UCSD-AML1 (cell line): ENCODE results near the gene CCDC196.
"Not testable (repeated sequence)": the region's sequence is repeated elsewhere in the genome, so short reads cannot be mapped to it uniquely, and the experiment has no call there.

ENCODE experiments used
- DNase-seq: peaks from one replicate; lab custom pipeline; 2025; ENCODE audit not compliant: unreplicated experiment; lab: John Stamatoyannopoulos, UW

CCDC196 gene

GRCh38 chr14:66495218-66496098, 9.3 kb downstream of the CCDC196 start:
- no peak for DNase-seq

- no peak for DNase-seq
Measured at GRCh38 chr14:66496188-66496807, 10.1 kb downstream of the CCDC196 start.

- no peak for DNase-seq
Measured at GRCh38 chr14:66496911-66497310, 10.7 kb downstream of the CCDC196 start.

GRCh38 chr14:66498311-66498710, 12.1 kb downstream of the CCDC196 start:
- no peak for DNase-seq

GRCh38 chr14:66501592-66501991, 15.4 kb downstream of the CCDC196 start:
- DNase-seq: no peak

- DNase-seq: not testable (repeated sequence)
Measured at GRCh38 chr14:66502836-66503235, 16.7 kb downstream of the CCDC196 start.

GRCh38 chr14:66503532-66503931, 17.4 kb downstream of the CCDC196 start:
- no peak for DNase-seq

- DNase-seq: no peak
Measured at GRCh38 chr14:66507181-66507721, 21.1 kb downstream of the CCDC196 start.

- DNase-seq: peak; percentile 75
Measured at GRCh38 chr14:66507722-66508546, 21.8 kb downstream of the CCDC196 start, which contains the start of gene GPHN. Gene GPHN (plus strand): TSS chr14:66508147.

- no peak for DNase-seq
Measured at GRCh38 chr14:66508547-66508845, 22.3 kb downstream of the CCDC196 start.

- DNase-seq: no peak
Measured at GRCh38 chr14:66508846-66509621, 22.9 kb downstream of the CCDC196 start.

GRCh38 chr14:66509874-66510273, 23.7 kb downstream of the CCDC196 start:
- no peak for DNase-seq

- DNase-seq: no peak
Measured at GRCh38 chr14:66511849-66512248, 25.7 kb downstream of the CCDC196 start.

GRCh38 chr14:66514213-66514612, 28.0 kb downstream of the CCDC196 start:
- DNase-seq: no peak

GRCh38 chr14:66530526-66530925, 44.4 kb downstream of the CCDC196 start:
- no peak for DNase-seq

- DNase-seq: no peak
Measured at GRCh38 chr14:66539034-66539433, 52.9 kb downstream of the CCDC196 start.

- DNase-seq: no peak
Measured at GRCh38 chr14:66540038-66540437, 53.9 kb downstream of the CCDC196 start.

- DNase-seq: no peak
Measured at GRCh38 chr14:66541627-66542026, 55.5 kb downstream of the CCDC196 start.

- DNase-seq: no peak
Measured at GRCh38 chr14:66543996-66544395, 57.8 kb downstream of the CCDC196 start.

GRCh38 chr14:66545191-66545590, 59.0 kb downstream of the CCDC196 start:
- DNase-seq: not testable (repeated sequence)

GRCh38 chr14:66545751-66546150, 59.6 kb downstream of the CCDC196 start:
- not testable (repeated sequence) for DNase-seq
